Stomach (tissue), 9 donors: ENCODE data around the gene ZNF787. TPM values are rescaled to one million over a fixed set of nuclear protein-coding genes. Genes with fewer than 3 reads are reported as not detected.
A peak's percentile ranks its signal among the peaks of the same experiment; 100 is the strongest.

Experiments used
- DNase-seq, 2 donors: peaks; one replicate each; pipeline versions ENCODE4 v3.0.0 to v3.0.0-alpha.2; 2013 to 2019
- H3K27ac ChIP-seq, 5 donors: fragments of 200-600 bp in 4 of 5; sonication (generic) in 4 of 5; one replicate each; pipeline ENCODE4 v1.5.1; 2013 to 2019; ENCODE audit warnings: mild to moderate bottlenecking in 1 of 5, moderate library complexity in 1 of 5
- H3K27me3 ChIP-seq, 3 donors: fragments of 200-600 bp; sonication (generic); one replicate each; pipeline ENCODE4 v1.5.1; 2017 to 2019; ENCODE audit warnings: mixed run types in 1 of 3
- H3K36me3 ChIP-seq, 4 donors: fragments of 200-600 bp; sonication (generic); 1 replicate in 3 of 4; 2 replicates in 1 of 4; pipeline ENCODE4 v1.5.1; 2016 to 2019
- H3K4me1 ChIP-seq, 4 donors: fragments of 200-600 bp; sonication (generic); one replicate each; pipeline ENCODE4 v1.5.1; 2016 to 2019
- H3K4me3 ChIP-seq, 4 donors: fragments of 200-600 bp; sonication (generic) in 3 of 4; one replicate each; pipeline ENCODE4 v1.5.1; 2016 to 2019; ENCODE audit warnings: mild to moderate bottlenecking in 1 of 4
- H3K9me3 ChIP-seq, 4 donors: fragments of 200-600 bp; sonication (generic); one replicate each; pipeline ENCODE4 v1.5.1; 2016 to 2019
- EP300 ChIP-seq: sonication (generic); formaldehyde crosslinking; IDR thresholded peaks from one replicate; pipeline ENCODE4 v1.6.1; 2017; ENCODE audit warnings: antibody characterized with exemption
- POLR2A ChIP-seq, 4 donors: fragments of 450-650 bp; IDR thresholded peaks; one replicate each; pipeline ENCODE4 v1.6.1; 2016; ENCODE audit warnings: antibody characterized with exemption in 4 of 4, control low read depth in 2 of 4, mild to moderate bottlenecking in 1 of 4, moderate library complexity in 1 of 4
- POLR2AphosphoS5 ChIP-seq, 3 donors: sonication (generic); formaldehyde crosslinking; IDR thresholded peaks; one replicate each; pipeline ENCODE4 v1.6.1; 2016; ENCODE audit warnings: antibody characterized with exemption in 3 of 3
- WGBS, 5 donors: extraction: QIAGEN DNeasy Blood & Tissue Kit in 3 of 5; methylation state at CpG; one replicate each; pipeline versions ENCODE4 v1.1.5 to v1.1.7; 2013 to 2018; 5-methylcytosine and 5-hydroxymethylcytosine counted together
- intact Hi-C: fragments of 100-400 bp; cut with DNase I; formaldehyde crosslinking; loops from one replicate; pipeline ENCODE4 v1.15.1; 2023; ENCODE audit warnings: low total_unique reads
- polyA plus RNA-seq, 3 donors: library from polyadenylated mRNA; stranded (reverse); fragments of 200-250 nt; gene quantifications; one replicate each; pipeline ENCODE4 v1.2.3, GENCODE V29; 2013
- total RNA-seq, 5 donors: library from RNA; depleted of rRNA; stranded (reverse); fragments of >200 nt; gene quantifications; one replicate each; pipeline versions ENCODE4 v1.1.0 to v1.2.3, GENCODE V29; 2014 to 2016
- TF ChIP-seq, protein P1 (sequence below), 7 experiments: fragments of 450-650 bp in 4 of 7; fragments of 200-600 bp in 3 of 7; sonication (generic) in 3 of 7; IDR thresholded peaks; one replicate each; pipeline ENCODE4 v1.5.1; 2016 to 2019; ENCODE audit warnings: antibody characterized with exemption in 7 of 7, control low read depth in 2 of 7, mild to moderate bottlenecking in 1 of 7
- donor health status: healthy with polysubstance abuse.
- donor health status: Bipolar disorder and iron deficiency.
- donor health status: healthy.

The ZNF787 gene
- total and polyA plus RNA-seq, 8 donors, result 2.7 to 77.3 (median 27.2) TPM

DNA sequence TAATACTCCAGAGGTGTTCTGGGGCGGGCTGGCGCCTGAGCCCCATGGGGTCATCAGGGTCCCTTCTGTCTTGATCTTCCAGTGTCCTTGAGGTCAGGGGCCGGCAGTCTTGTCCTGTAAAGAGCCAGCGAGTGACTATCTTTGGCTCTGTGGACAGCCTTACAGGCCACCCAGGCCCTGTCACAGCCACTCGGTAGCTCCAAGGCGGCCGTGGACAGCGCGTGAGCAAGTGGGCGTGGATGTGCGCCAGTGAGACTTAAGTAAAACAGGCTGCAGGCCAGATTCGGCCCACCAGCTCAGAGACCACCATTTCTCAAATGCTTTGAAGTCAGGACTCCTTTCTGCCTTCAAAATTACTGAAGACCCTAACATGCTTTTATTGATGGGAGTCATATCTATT, 23.7 kb upstream of the ZNF787 start:
- DNase-seq, result no peak
- Histone ChIP-seq H3K27ac (peak overlapping the region; percentile 4 to 97 (median 95)), H3K4me1 (peaks cover 27 to 54% (median 43%) of the 10 kb centered on the region in 4 donors), H3K9me3 (no peaks in the 10 kb centered on the region), H3K36me3 (peaks cover 19 to 41% (median 36%) of the 10 kb centered on the region in 4 donors), H3K27me3 (no peaks in the 10 kb centered on the region), H3K4me3 (no peak overlapping the region)
- no peak for TF ChIP-seq EP300
- no peak for TF ChIP-seq POLR2AphosphoS5 (IDR thresholded peaks at IDR 0.05)
- no peak for TF ChIP-seq POLR2A (IDR thresholded peaks at IDR 0.05)
- TF ChIP-seq, protein P1, sequence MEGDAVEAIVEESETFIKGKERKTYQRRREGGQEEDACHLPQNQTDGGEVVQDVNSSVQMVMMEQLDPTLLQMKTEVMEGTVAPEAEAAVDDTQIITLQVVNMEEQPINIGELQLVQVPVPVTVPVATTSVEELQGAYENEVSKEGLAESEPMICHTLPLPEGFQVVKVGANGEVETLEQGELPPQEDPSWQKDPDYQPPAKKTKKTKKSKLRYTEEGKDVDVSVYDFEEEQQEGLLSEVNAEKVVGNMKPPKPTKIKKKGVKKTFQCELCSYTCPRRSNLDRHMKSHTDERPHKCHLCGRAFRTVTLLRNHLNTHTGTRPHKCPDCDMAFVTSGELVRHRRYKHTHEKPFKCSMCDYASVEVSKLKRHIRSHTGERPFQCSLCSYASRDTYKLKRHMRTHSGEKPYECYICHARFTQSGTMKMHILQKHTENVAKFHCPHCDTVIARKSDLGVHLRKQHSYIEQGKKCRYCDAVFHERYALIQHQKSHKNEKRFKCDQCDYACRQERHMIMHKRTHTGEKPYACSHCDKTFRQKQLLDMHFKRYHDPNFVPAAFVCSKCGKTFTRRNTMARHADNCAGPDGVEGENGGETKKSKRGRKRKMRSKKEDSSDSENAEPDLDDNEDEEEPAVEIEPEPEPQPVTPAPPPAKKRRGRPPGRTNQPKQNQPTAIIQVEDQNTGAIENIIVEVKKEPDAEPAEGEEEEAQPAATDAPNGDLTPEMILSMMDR (IDR thresholded peaks at IDR 0.05), result no peak
- WGBS, 5 donors, result 89 to 96% (median 93%) methylated on average over 6 to 12 of the region's 12 CpGs
- intact Hi-C loops, result no loop called here

DNA sequence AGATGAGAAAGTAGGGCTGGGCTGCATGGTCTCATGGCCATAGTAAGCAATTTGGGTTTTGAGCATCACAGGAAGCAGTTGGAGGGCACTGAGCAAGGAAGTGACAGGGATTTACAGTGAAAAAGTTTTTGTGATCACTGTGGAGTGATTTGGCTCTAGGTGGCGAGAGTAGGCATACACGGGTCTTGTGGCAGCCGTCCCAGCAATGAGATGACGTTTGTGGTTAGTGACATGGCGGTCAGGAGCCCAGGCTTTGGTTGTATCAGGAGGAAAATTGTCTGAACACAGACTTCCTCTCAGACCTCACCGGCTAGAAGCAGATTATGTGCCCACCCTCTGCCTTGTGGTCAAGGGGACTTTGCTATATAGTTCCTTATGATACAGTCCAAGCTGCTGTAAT, 23.3 kb upstream of the ZNF787 start:
- H3K27ac ChIP-seq, result peak overlapping the region; percentile 4 to 97 (median 95)
- DNase-seq, result no peak
- intact Hi-C loops, result no loop called here
- no peaks in the 10 kb centered on the region for H3K27me3 ChIP-seq
- TF ChIP-seq POLR2A (IDR thresholded peaks at IDR 0.05), result no peak
- no peak for TF ChIP-seq POLR2AphosphoS5 (IDR thresholded peaks at IDR 0.05)
- no peak for TF ChIP-seq EP300
- TF ChIP-seq, protein P1 (IDR thresholded peaks at IDR 0.05), result no peak
- H3K9me3 ChIP-seq, result no peaks in the 10 kb centered on the region
- WGBS, 5 donors, result 33 to 56% (median 43%) methylated on average over 6 of the region's 6 CpGs
- H3K4me3 ChIP-seq, result no peak overlapping the region
- H3K4me1 ChIP-seq, result peaks cover 29 to 58% (median 47%) of the 10 kb centered on the region in 4 donors
- H3K36me3 ChIP-seq, result peaks cover 19 to 37% (median 32%) of the 10 kb centered on the region in 4 donors

DNA sequence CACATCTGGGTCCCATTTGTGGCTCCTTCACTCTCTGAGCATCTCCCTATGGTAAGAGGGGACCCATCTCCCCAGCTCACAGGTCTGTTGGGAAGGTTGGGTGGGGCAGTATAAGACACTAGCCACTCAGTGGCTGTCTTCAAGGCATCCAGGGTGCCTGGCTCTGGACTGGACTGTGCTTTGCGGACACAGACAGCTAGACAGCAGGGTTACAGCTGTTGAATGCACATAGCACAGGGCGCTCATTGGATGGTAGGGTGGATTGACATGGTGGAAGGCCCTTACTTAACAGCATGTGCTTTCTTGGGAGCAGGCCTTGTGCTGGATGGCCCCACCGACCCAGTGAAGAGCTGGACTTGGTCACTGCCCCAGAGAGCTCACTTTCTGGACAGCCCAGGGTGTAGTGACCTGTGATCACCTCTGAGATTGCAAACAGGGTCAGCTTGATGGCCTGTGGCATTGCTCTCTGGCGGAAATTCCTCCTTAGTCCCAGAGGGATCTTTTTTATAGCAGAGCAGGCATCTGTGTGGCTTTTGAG, 21.9 kb upstream of the ZNF787 start:
- intact Hi-C loops, result no loop called here
- Histone ChIP-seq H3K9me3 (no peaks in the 10 kb centered on the region), H3K36me3 (peaks cover 12 to 26% (median 20%) of the 10 kb centered on the region in 4 donors), H3K4me1 (peaks cover 36 to 72% (median 60%) of the 10 kb centered on the region in 4 donors), H3K27ac (peak overlapping the region; percentile 87 to 97 (median 95)), H3K27me3 (no peaks in the 10 kb centered on the region), H3K4me3 (peak overlapping the region in 2 of 4 donors; percentile 60 to 65)
- no peak for DNase-seq
- TF ChIP-seq EP300 (no peak), POLR2AphosphoS5 (IDR thresholded peaks at IDR 0.05) (no peak)
- TF ChIP-seq, protein P1 (IDR thresholded peaks at IDR 0.05), result no peak
- WGBS, 5 donors, result 61 to 100% (median 69%) methylated on average over 2 to 4 of the region's 4 CpGs

DNA sequence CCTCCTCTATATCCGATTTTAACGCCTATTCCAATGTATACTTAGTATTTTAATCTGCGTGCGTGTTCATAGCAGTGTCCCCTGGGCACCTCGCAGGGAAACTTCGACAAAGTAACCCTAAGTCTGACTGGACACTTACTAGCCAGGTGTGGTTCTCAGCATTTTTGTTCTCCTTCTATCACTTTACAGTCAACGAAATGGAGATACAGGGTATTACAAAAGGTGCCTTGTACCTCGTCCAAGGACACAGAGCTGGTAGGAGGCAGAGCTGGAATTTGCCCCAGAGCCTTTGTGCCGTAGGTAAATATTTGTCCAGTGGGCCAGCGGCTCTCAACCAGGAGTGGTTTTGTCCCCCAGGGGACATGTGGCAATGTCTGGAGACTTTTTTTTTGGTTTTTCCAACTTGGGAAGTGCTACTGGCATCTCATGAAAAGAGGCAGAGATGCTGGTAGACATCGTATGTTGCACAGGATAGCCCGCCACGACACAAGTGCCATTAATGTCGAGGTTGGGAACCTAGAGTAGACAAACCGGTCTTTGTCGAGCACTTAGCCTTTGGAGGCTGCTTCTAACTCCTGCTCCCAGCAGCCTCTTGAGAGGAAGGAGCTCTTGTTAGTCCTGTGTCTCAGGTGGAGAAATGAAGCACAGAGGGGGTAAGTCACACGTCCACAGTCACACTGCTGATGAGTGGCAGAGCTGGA, 21.1 kb upstream of the ZNF787 start:
- H3K4me3 ChIP-seq, result peak overlapping the region; percentile 54 to 65 (median 60)
- 22 to 54% (median 24%) methylated on average over 17 of the region's 17 CpGs for WGBS, 5 donors
- peak; percentile 84 to 88 for DNase-seq
- H3K27me3 ChIP-seq, result no peaks in the 10 kb centered on the region
- peaks cover 43 to 80% (median 66%) of the 10 kb centered on the region in 4 donors for H3K4me1 ChIP-seq
- no peaks in the 10 kb centered on the region for H3K9me3 ChIP-seq
- TF ChIP-seq POLR2A (IDR thresholded peaks at IDR 0.05) (no peak), POLR2AphosphoS5 (IDR thresholded peaks at IDR 0.05) (peak in 2 of 3 donors; percentile 69 to 70)
- TF ChIP-seq, protein P1 (IDR thresholded peaks at IDR 0.05), result peak in 1 of 7 experiments; percentile 13
- peak overlapping the region; percentile 87 to 97 (median 95) for H3K27ac ChIP-seq
- H3K36me3 ChIP-seq, result peaks cover 6 to 19% (median 12%) of the 10 kb centered on the region in 4 donors
- intact Hi-C loops, result no loop called here
